ENCODE results near the gene PLXNB2.

PLXNB2 gene

GRCh38 chr22:50232481-50233151 is 74.8 kb downstream of the PLXNB2 start:
- no peak for DNase-seq (ENCODE audit: low read depth)

GRCh38 chr22:50229370-50229769 is 78.1 kb downstream of the PLXNB2 start:
- no peak for DNase-seq (ENCODE audit: low read depth)

GRCh38 chr22:50228366-50228765 is 79.1 kb downstream of the PLXNB2 start:
- DNase-seq (ENCODE audit: low read depth): no peak

DNA sequence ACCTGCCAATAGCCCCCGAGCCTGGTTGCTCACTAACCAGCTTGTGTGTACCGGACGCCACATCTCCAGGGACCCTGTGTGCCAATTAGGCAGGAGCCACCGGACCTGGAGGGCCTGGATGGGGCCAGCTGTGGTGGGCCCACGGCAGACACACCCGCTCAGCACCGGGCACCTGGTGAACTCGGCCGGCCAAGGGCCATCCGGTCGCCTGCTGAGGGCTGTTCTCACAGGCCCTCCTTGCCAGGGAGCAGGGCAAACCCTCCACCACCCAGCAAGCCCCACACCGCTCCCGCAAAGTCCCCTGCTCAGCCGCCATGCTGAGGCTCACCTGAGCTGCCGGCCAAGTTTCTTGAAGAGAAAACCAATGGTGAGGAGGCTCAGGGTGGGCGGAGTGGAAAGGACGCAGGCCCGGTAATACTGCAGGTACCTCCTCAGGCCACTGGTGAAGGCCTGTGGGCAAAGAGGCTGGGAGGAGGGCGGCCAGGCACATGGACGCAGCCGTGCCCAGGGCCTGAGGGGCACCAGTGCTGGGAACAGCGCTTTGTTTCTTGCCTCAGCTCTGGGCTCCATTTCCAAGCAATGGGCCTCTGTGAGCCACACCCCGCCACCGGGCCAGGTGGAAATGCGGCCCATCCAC is 79.7 kb downstream of the PLXNB2 start:
- DNase-seq (ENCODE audit: low read depth): no peak

DNA sequence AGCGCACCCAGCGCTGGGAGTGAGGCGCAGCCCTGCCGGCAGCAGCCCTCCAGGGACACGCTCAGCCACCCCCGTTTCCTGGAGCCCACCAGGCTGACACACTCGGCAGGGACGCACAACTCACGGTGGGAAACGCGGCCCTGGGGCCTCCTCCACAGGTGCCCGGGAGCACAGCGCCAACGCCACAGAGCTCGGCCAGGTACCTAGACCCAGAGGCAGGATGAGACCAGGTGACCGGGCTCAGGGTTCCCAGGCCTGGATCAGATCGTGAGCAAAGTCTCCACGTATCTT is 80.6 kb downstream of the PLXNB2 start:
- DNase-seq (ENCODE audit: low read depth): no peak

- DNase-seq (ENCODE audit: low read depth): no peak
Observed at GRCh38 chr22:50226063-50226874, 81.2 kb downstream of the PLXNB2 start.

GRCh38 chr22:50225200-50225969 is 82.1 kb downstream of the PLXNB2 start:
- no peak for DNase-seq (ENCODE audit: low read depth)

Measured in ELR (cell line).